Right lobe of liver (tissue), 6 donors: ENCODE data around the gene AFMID. TPM values are rescaled to one million over a fixed set of nuclear protein-coding genes. Genes with fewer than 3 reads are reported as not detected.

Source experiments
- ATAC-seq, 4 donors: fragments of 200-7000 bp; cut with Tn5 transposase; one replicate each; pipeline ENCODE4 v1.9.1; 2020; ENCODE audit warnings: mild to moderate bottlenecking in 4 of 4, moderate library complexity in 4 of 4
- DNase-seq, 3 donors: peaks; one replicate each; pipeline ENCODE4 v3.0.0-alpha.2; 2020
- H3K27ac ChIP-seq, 3 donors: fragments of 200-600 bp; one replicate each; pipeline ENCODE4 v1.8.0; 2022
- H3K27me3 ChIP-seq, 2 donors: fragments of 200-600 bp; one replicate each; pipeline ENCODE4 v1.8.0; 2022
- H3K36me3 ChIP-seq, 4 donors: fragments of 200-600 bp; sonication (generic) in 1 of 4; one replicate each; pipeline versions ENCODE4 v1.5.1 to v1.8.0; 2017 to 2022; ENCODE audit warnings: control low read depth in 1 of 4
- H3K4me1 ChIP-seq, 4 donors: fragments of 200-600 bp; sonication (generic) in 1 of 4; one replicate each; pipeline versions ENCODE4 v1.5.1 to v1.8.0; 2017 to 2022; ENCODE audit warnings: control low read depth in 1 of 4
- H3K4me3 ChIP-seq, 3 donors: fragments of 200-600 bp; one replicate each; pipeline ENCODE4 v1.8.0; 2022
- H3K9me3 ChIP-seq, 4 donors: fragments of 200-600 bp; sonication (generic) in 1 of 4; one replicate each; pipeline versions ENCODE4 v1.5.1 to v1.8.0; 2017 to 2022; ENCODE audit warnings: control low read depth in 1 of 4
- POLR2A ChIP-seq: fragments of 450-650 bp; IDR thresholded peaks from one replicate; pipeline ENCODE4 v1.6.1; 2017; ENCODE audit warnings: antibody characterized with exemption, mild to moderate bottlenecking
- WGBS: methylation state at CpG from one replicate; pipeline ENCODE4 v1.1.6; 2018; ENCODE audit warnings: low coverage, low lambda C conversion rate; ENCODE audit not compliant: insufficient coverage; ENCODE audit errors: missing lambda C conversion rate; 5-methylcytosine and 5-hydroxymethylcytosine counted together
- intact Hi-C, 2 donors: fragments of 100-400 bp; cut with DNase I; formaldehyde crosslinking; loops; one replicate each; pipeline versions ENCODE4 v1.11.2 to v1.14.1; 2022
- total RNA-seq, 6 experiments: library from RNA; depleted of rRNA in 2 of 6; stranded (reverse); fragments of >200 nt in 2 of 6; fragmentation: NEBNext Ultra II Directional in 3 of 6; extraction: Animal tissue kit (Norgen Biotek cat#: 25700) in 3 of 6; gene quantifications; one replicate each; pipeline versions ENCODE4 v1.1.0 to v1.2.4, GENCODE V29; 2016 to 2023
- TF ChIP-seq, protein P1 (sequence below), 4 donors: fragments of 200-600 bp in 3 of 4; fragments of 450-650 bp in 1 of 4; IDR thresholded peaks; one replicate each; pipeline versions ENCODE4 v1.5.1 to v1.8.0; 2016 to 2022; ENCODE audit warnings: antibody characterized with exemption in 4 of 4, mild to moderate bottlenecking in 2 of 4
- donor health status: DM: no; HTN: yes; CAD: no.
- donor health status: DM: no; HTN: no; CAD: no.
- donor health status: DM: no; HTN: no; CAD: no.
- donor health status: DM: no; HTN: yes; CAD: no.
- donor health status: DM: no; HTN: yes; CAD: no.

The AFMID gene
- total RNA-seq, 6 experiments from 2014 or later, result 96.6 to 156 (median 142) TPM

DNA sequence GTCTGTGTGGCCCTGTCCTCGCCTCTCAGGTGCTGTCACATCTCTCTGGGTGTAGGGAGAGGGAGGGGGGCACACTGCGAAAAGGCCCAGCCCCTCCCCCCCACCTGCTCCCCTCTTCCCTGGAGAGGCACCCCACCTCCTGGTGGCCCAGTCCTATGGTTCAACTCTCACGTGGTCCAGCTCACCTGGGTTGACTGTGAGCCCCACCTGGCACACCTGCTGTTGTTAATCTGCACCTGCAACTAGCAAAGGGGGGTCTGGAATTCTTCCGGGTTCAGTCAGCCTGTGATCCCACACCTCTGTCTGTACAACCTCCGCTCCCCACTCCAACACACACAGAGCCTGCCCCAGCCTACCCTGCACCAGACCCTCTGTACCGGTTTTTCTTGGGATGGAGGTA lies 20.7 kb upstream of the AFMID start:
- H3K27me3 ChIP-seq, result no peaks in the 10 kb centered on the region
- H3K4me1 ChIP-seq, result peaks cover 0 to 7% (median 0%) of the 10 kb centered on the region in 4 donors
- no peak for ATAC-seq
- 62% methylated on average over 3 of the region's 6 CpGs for WGBS
- H3K27ac ChIP-seq, result no peak overlapping the region
- H3K36me3 ChIP-seq, result peaks cover 0 to 1% (median 0%) of the 10 kb centered on the region in 4 donors
- intact Hi-C loops, result loop anchor here in 1 of 2 donors (5.0 kb wide), 1 partner anchor 54 kb away; no protein-coding TSS in a partner anchor
- no peaks in the 10 kb centered on the region for H3K9me3 ChIP-seq
- H3K4me3 ChIP-seq, result no peak overlapping the region
- TF ChIP-seq, protein P1, sequence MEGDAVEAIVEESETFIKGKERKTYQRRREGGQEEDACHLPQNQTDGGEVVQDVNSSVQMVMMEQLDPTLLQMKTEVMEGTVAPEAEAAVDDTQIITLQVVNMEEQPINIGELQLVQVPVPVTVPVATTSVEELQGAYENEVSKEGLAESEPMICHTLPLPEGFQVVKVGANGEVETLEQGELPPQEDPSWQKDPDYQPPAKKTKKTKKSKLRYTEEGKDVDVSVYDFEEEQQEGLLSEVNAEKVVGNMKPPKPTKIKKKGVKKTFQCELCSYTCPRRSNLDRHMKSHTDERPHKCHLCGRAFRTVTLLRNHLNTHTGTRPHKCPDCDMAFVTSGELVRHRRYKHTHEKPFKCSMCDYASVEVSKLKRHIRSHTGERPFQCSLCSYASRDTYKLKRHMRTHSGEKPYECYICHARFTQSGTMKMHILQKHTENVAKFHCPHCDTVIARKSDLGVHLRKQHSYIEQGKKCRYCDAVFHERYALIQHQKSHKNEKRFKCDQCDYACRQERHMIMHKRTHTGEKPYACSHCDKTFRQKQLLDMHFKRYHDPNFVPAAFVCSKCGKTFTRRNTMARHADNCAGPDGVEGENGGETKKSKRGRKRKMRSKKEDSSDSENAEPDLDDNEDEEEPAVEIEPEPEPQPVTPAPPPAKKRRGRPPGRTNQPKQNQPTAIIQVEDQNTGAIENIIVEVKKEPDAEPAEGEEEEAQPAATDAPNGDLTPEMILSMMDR (IDR thresholded peaks at IDR 0.05), result no peak
- no peak for TF ChIP-seq POLR2A
- DNase-seq, result no peak

DNA sequence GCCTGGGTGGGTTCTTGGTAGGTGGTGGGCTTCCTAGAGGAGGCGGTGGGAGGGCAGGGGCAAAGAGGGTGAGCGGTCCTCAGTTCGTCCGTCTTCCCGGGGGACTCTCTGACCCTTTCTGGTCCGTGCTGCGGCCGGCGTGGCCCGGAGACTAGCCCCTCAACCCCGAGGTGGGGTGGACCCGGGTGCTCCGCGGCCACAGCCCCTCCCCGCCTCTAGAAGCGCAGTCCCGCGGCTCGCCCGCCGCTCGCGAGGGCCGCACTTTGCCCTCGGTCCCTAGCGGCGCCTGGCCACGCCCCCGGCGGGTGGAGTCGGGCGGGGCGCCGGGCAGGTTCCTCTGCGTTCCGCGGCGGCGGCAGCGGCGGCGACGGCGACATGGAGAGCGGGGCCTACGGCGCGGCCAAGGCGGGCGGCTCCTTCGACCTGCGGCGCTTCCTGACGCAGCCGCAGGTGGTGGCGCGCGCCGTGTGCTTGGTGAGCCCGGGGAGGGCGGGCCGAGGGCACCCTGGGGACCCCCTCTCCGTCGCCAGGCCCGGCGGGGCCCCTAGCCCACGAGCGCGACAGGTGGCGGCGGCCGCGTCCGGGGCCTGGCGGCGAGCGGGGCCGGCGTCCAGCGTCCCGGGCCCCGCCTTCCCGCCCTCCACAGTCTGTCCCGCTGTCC lies 18.8 kb upstream of the AFMID start, which contains the start of gene SYNGR2:
TSS of gene SYNGR2 (plus strand) at position 340 of the 661 bp plus-strand sequence. CDS start at position 376, 36 bp downstream.
- WGBS, result no CpG with 5 or more reads among the region's 84 CpGs
- no peaks in the 10 kb centered on the region for H3K9me3 ChIP-seq
- H3K4me1 ChIP-seq, result peaks cover 0 to 7% (median 0%) of the 10 kb centered on the region in 4 donors
- no peaks in the 10 kb centered on the region for H3K27me3 ChIP-seq
- intact Hi-C loops, result loop anchor here in 1 of 2 donors (5.0 kb wide), 1 partner anchor 56 kb away; no protein-coding TSS in a partner anchor
- peak within 1 kb of the TSS; percentile 38 to 79 (median 66) for H3K4me3 ChIP-seq
- DNase-seq (peak; percentile 90 to 92 (median 91)), ATAC-seq (peak; percentile 78 to 94 (median 84))
- H3K36me3 ChIP-seq, result peaks cover 0 to 9% (median 4%) of the 10 kb centered on the region in 4 donors
- peak; percentile 89 for TF ChIP-seq POLR2A
- TF ChIP-seq, protein P1 (IDR thresholded peaks at IDR 0.05), result peak in 2 of 4 donors; percentile 5 to 7
- peak within 1 kb of the TSS; percentile 57 to 67 (median 62) for H3K27ac ChIP-seq

DNA sequence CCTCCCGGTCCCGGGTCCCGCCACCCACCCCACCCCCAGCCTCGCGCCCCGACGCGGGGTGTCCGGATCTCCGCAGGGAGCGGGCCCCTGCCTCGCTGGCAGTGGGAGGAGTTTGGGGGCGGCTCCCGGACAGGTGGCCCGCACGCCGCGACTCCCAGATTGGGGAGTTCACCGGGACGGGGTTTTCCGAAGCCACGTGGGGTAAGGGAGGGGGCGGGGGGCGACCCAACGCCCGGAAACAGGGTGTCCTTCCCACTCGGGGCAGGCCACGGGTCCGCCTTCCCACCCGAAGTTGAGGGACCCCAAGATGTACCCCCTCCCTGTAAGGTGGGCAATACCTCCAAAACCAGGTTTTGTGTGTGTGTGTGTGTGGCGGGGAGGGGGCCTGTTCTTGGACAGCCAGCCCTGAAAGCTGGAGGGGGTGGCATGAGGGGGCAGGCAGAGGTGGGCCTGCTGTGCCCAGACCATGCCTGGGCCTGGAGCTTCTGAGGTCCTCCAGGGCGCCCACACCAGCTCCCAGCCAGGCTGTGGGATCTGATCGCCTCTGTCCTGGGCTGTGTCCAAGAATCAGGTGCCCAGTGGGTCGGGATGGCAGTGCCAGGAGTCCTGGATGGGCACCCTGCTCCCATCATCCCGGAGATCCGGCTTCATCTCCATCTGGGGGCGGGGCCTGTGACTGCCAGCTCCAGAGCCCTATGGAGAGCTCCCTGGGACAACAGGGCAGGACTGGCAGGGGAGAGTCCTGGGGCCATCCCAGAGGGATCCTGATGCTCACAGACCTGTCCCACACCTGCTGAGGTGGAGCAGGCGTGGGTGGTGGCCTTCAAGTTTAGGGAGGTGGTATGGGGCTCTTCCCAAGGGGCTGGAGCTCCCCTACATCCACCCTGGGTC lies 18.0 kb upstream of the AFMID start:
- Histone ChIP-seq H3K27me3 (no peaks in the 10 kb centered on the region), H3K27ac (peak overlapping the region in 2 of 3 donors; percentile 57 to 67), H3K36me3 (peaks cover 0 to 9% (median 4%) of the 10 kb centered on the region in 4 donors), H3K4me1 (peaks cover 0 to 13% (median under 1%) of the 10 kb centered on the region in 4 donors), H3K9me3 (no peaks in the 10 kb centered on the region), H3K4me3 (peak overlapping the region; percentile 38 to 79 (median 66))
- TF ChIP-seq, protein P1 (IDR thresholded peaks at IDR 0.05), result no peak
- TF ChIP-seq POLR2A, result no peak
- 20% methylated on average over 3 of the region's 38 CpGs for WGBS
- ATAC-seq (peak; percentile 42 to 60 (median 56)), DNase-seq (peak; percentile 74 to 81 (median 75))
- intact Hi-C loops, result loop anchor here in 1 of 2 donors (5.0 kb wide), 1 partner anchor 57 kb away; no protein-coding TSS in a partner anchor
